ENCODE results near the gene ITGAE.

ITGAE gene

GRCh38 chr17:3693829-3694231, 107.2 kb downstream of the ITGAE start:
- peak; percentile 49 for DNase-seq (ENCODE audit: low read depth)

- DNase-seq (ENCODE audit: low read depth) = no peak
These were observed 107.8 kb downstream of the ITGAE start for GRCh38 chr17:3693141-3693540.

GRCh38 chr17:3692346-3692745, 108.6 kb downstream of the ITGAE start:
- no peak for DNase-seq (ENCODE audit: low read depth)

- DNase-seq (ENCODE audit: low read depth) = no peak
These were observed 109.3 kb downstream of the ITGAE start for GRCh38 chr17:3691617-3692067.

GRCh38 chr17:3690094-3690715, 110.8 kb downstream of the ITGAE start:
- no peak for DNase-seq (ENCODE audit: low read depth)

- no peak for DNase-seq (ENCODE audit: low read depth)
These were observed 111.5 kb downstream of the ITGAE start for GRCh38 chr17:3689262-3690093.

- DNase-seq (ENCODE audit: low read depth) = no peak
These were observed 112.1 kb downstream of the ITGAE start for GRCh38 chr17:3688852-3689261.

GRCh38 chr17:3688027-3688553, 112.9 kb downstream of the ITGAE start:
- no peak for DNase-seq (ENCODE audit: low read depth)

- no peak for DNase-seq (ENCODE audit: low read depth)
These were observed 115.8 kb downstream of the ITGAE start for GRCh38 chr17:3685174-3685573.

- DNase-seq (ENCODE audit: low read depth) = peak; percentile 40
These were observed 117.9 kb downstream of the ITGAE start for GRCh38 chr17:3683054-3683511.

GRCh38 chr17:3682033-3682432, 119.0 kb downstream of the ITGAE start:
- DNase-seq (ENCODE audit: low read depth) = no peak

GRCh38 chr17:3681565-3681964, 119.4 kb downstream of the ITGAE start:
- DNase-seq (ENCODE audit: low read depth) = no peak

GRCh38 chr17:3681057-3681456, 119.9 kb downstream of the ITGAE start:
- no peak for DNase-seq (ENCODE audit: low read depth)

GRCh38 chr17:3679531-3680126, 121.4 kb downstream of the ITGAE start:
- DNase-seq (ENCODE audit: low read depth) = no peak

- no peak for DNase-seq (ENCODE audit: low read depth)
These were observed 122.0 kb downstream of the ITGAE start for GRCh38 chr17:3678821-3679530.

GRCh38 chr17:3678095-3678820, 122.7 kb downstream of the ITGAE start:
- DNase-seq (ENCODE audit: low read depth) = no peak

- DNase-seq (ENCODE audit: low read depth) = no peak
These were observed 125.1 kb downstream of the ITGAE start for GRCh38 chr17:3675886-3676285.

GRCh38 chr17:3672571-3672970, 128.4 kb downstream of the ITGAE start:
- DNase-seq (ENCODE audit: low read depth) = no peak

GRCh38 chr17:3669548-3669947, 131.4 kb downstream of the ITGAE start:
- DNase-seq (ENCODE audit: low read depth) = no peak

- DNase-seq (ENCODE audit: low read depth) = no peak
These were observed 132.0 kb downstream of the ITGAE start for GRCh38 chr17:3669085-3669347.

- DNase-seq (ENCODE audit: low read depth) = peak; percentile 100
These were observed 132.5 kb downstream of the ITGAE start, which contains the start of the genes EMC6 and TAX1BP3 for GRCh38 chr17:3668279-3669084. Gene EMC6, plus strand, starts transcription at chr17:3668812. Its CDS starts 335 bp downstream, at chr17:3669147. Gene TAX1BP3, minus strand, starts transcription at chr17:3668578. Its CDS starts 52 bp downstream, at chr17:3668526.

Data from activated T-cell treated with anti-CD3 and anti-CD28 coated beads for 48 hours (primary cell).